ENCODE measurements around the gene WNT9A. TPM values are rescaled to one million over a fixed set of nuclear protein-coding genes. Genes with fewer than 3 reads are reported as not detected.
A peak's percentile ranks its signal among the peaks of the same experiment; 100 is the strongest.

The WNT9A gene
- total and polyA plus RNA-seq, 3 experiments from 2014 or later = 0.07 to 0.13 TPM; not detected in 1

DNA sequence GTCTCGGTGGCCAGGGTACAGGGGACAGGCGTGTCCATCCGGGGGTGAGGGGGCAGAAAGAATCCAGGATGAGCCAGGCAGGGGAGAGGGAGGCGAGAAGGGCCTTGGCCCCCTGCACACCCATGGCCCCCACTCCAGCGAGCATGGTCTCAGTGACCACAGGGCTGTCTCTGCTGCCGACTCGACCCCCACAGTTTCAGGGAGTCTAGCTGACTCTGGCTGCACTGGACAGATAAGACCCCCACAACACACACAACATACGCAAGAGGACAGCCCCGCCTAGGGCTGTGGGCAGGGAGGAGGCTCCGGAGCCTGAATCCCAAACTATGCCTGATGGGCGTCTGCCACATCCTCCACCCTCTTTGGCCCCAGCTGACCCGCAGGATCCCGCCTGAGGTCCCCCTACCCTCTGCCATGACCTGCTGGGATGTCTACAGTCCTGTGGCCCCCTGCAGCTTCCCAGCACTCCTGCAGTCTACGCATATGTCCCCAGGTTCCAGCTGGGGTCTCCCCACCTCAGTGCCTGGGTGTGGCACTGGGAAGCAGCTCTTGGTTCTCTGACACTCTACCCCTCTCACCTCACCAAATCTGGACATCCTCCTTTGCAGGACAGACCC lies 22.0 kb downstream of the WNT9A start:
- Histone ChIP-seq H3K4me1 (ENCODE audit: insufficient read depth, low read length) (no peaks in the 10 kb centered on the region), H3K4me3 (ENCODE audit: low read length) (no peak overlapping the region), H3K36me3 (ENCODE audit: insufficient read depth, low read length) (no peaks in the 10 kb centered on the region), H3K27ac (ENCODE audit: low read depth, low read length) (no peak overlapping the region), H3K27me3 (ENCODE audit: insufficient read depth, low read length, poor library complexity, severe bottlenecking) (no peaks in the 10 kb centered on the region), H3K9me3 (ENCODE audit: low read length) (no peaks in the 10 kb centered on the region)
- H3K27me3 Mint-ChIP-seq = no peaks in the 10 kb centered on the region
- H3K9me3 Mint-ChIP-seq = no peaks in the 10 kb centered on the region
- H3K4me3 Mint-ChIP-seq = no peak overlapping the region
- ChIA-PET POLR2A (no interaction called here), CTCF (interaction anchor here (1.5 kb wide), 1 partner anchor 28 kb away, joined by 3 read pairs; no protein-coding TSS in a partner anchor)
- no peaks in the 10 kb centered on the region for H3K4me1 Mint-ChIP-seq
- no peak overlapping the region for H3K27ac Mint-ChIP-seq
- no peak for DNase-seq
- no peaks in the 10 kb centered on the region for H3K36me3 Mint-ChIP-seq

DNA sequence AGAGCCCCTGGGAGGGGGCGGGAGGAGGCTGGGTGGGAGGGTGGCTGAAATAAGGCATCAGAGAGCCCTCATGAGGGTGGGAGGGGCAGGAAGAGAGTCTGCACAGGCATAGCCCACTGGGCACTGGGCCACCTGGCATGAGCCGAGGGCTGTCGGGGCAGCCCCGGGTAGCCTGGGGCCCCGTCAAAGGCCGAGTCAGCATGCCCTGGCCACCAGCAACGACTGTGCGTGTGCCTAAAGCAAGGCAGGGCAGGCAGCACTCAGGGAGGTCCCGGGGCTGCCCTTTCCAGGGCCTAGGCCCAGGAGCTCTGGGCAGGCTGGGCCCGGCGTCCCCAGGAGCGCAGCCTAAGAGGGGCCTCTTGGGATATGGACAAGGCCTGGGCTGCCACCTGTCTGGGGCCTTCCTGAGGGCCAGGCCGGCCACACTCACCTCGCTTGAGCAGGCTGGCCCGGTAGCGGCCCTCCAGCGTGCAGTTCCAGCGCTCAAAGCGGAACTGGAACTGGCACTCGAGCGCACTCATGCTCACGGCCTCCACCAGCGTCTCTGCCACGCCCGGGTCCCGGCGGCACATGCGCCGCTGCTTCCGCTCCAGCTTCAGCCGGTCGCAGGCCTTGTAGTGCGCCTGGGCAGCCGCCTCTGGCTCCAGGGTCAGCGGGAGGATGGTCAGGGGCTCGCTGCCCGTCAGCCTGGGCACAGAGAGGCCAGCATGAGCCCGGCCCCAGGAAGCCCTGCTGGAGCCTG lies 22.7 kb downstream of the WNT9A start:
- DNase-seq = no peak
- no peak overlapping the region for H3K4me3 Mint-ChIP-seq
- ChIA-PET CTCF (no interaction called here), POLR2A (no interaction called here)
- H3K27ac ChIP-seq (ENCODE audit: low read depth, low read length) = no peak overlapping the region
- no peaks in the 10 kb centered on the region for H3K9me3 Mint-ChIP-seq
- no peaks in the 10 kb centered on the region for H3K9me3 ChIP-seq (ENCODE audit: low read length)
- H3K4me3 ChIP-seq (ENCODE audit: low read length) = no peak overlapping the region
- H3K4me1 Mint-ChIP-seq = no peaks in the 10 kb centered on the region
- H3K27me3 ChIP-seq (ENCODE audit: insufficient read depth, low read length, poor library complexity, severe bottlenecking) = no peaks in the 10 kb centered on the region
- H3K36me3 Mint-ChIP-seq = no peaks in the 10 kb centered on the region
- no peaks in the 10 kb centered on the region for H3K27me3 Mint-ChIP-seq
- no peaks in the 10 kb centered on the region for H3K36me3 ChIP-seq (ENCODE audit: insufficient read depth, low read length)
- H3K4me1 ChIP-seq (ENCODE audit: insufficient read depth, low read length) = no peaks in the 10 kb centered on the region
- H3K27ac Mint-ChIP-seq = no peak overlapping the region

DNA sequence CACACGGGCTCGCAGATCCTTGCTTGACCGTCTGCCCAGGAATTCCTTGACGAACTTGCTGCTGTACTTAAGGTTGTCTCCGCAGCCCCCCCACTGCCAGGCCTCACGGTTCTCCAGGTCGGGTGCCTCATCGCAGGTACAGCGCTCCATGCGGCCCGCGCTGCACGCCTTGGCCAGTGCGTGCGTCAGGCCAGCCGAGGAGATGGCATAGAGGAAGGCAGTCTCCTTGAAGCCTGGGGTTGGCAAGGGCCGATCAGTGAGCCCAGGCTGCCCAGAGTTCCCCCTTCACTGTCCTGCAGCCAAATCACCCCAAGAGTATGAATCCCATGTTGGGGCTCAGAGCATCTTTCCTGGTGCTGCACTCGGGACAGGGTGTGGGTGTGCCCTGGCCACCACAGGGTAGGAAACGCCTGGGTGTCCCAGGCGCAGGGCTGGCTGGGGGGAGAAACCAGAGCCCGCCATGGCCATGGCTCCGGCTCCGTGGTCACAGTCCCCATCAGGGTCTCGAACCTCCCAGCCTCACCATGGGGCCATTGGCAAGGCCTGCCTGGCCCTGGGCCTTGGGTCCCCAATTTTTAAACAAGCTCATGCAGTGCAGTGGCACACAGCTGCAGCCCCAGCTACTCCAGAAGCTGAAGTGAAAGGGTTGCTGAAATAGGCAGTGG lies 23.4 kb downstream of the WNT9A start:
- no peaks in the 10 kb centered on the region for H3K27me3 Mint-ChIP-seq
- no peak overlapping the region for H3K27ac Mint-ChIP-seq
- H3K27ac ChIP-seq (ENCODE audit: low read depth, low read length) = no peak overlapping the region
- no peaks in the 10 kb centered on the region for H3K4me1 Mint-ChIP-seq
- H3K4me3 ChIP-seq (ENCODE audit: low read length) = no peak overlapping the region
- no peaks in the 10 kb centered on the region for H3K4me1 ChIP-seq (ENCODE audit: insufficient read depth, low read length)
- POLR2A ChIA-PET = no interaction called here
- H3K36me3 ChIP-seq (ENCODE audit: insufficient read depth, low read length) = no peaks in the 10 kb centered on the region
- CTCF ChIA-PET = no interaction called here
- H3K27me3 ChIP-seq (ENCODE audit: insufficient read depth, low read length, poor library complexity, severe bottlenecking) = no peaks in the 10 kb centered on the region
- H3K9me3 ChIP-seq (ENCODE audit: low read length) = no peaks in the 10 kb centered on the region
- H3K4me3 Mint-ChIP-seq = no peak overlapping the region
- H3K9me3 Mint-ChIP-seq = no peaks in the 10 kb centered on the region
- no peaks in the 10 kb centered on the region for H3K36me3 Mint-ChIP-seq
- no peak for DNase-seq

DNA sequence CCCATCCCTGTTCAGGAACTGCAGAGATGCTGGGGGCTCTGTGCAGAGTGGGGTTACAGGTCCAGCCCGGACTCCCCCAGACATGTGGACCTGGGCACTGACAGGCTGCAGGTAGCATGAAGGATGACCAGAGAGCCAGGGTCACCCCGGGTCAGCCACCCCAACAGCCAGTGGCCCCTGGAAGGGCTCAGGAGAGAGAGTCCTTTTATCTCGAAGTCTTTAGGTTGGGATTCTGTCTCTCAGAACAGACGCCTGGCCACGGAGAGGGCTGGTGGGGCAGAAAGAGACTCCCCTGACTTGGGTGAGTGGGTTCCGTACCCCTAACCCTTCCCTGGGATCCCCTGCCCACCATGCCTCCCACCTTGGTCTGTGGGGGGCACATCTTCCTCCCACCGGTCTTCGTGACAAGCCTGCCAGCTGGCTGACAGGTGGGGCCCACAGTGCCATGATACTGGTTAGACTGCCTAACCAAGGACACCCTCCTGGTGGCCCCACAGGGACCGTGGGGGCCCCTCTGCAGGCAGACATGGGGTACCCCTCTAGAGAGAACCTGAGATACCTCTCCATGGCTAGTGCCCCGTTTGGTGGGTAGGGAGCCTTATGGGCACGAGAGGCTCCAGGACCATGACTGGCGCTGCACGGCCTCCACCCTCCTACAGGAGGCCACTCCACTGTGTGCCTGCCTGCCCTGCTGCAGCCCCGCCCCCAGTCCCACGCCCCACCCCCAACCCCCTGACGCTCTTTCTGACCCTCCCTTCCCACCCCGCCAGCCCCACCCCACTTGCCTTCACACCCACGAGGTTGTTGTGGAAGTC lies 24.2 kb downstream of the WNT9A start:
- Mint-ChIP-seq H3K4me3 (no peak overlapping the region), H3K27ac (peak overlapping the region in 1 of 8 donors; percentile 63), H3K9me3 (no peaks in the 10 kb centered on the region), H3K4me1 (no peaks in the 10 kb centered on the region), H3K27me3 (no peaks in the 10 kb centered on the region), H3K36me3 (no peaks in the 10 kb centered on the region)
- CTCF ChIA-PET = no interaction called here
- Histone ChIP-seq H3K27me3 (ENCODE audit: insufficient read depth, low read length, poor library complexity, severe bottlenecking) (no peaks in the 10 kb centered on the region), H3K27ac (ENCODE audit: low read depth, low read length) (no peak overlapping the region), H3K4me1 (ENCODE audit: insufficient read depth, low read length) (no peaks in the 10 kb centered on the region), H3K4me3 (ENCODE audit: low read length) (no peak overlapping the region), H3K9me3 (ENCODE audit: low read length) (no peaks in the 10 kb centered on the region), H3K36me3 (ENCODE audit: insufficient read depth, low read length) (no peaks in the 10 kb centered on the region)
- POLR2A ChIA-PET = no interaction called here
- DNase-seq = no peak

DNA sequence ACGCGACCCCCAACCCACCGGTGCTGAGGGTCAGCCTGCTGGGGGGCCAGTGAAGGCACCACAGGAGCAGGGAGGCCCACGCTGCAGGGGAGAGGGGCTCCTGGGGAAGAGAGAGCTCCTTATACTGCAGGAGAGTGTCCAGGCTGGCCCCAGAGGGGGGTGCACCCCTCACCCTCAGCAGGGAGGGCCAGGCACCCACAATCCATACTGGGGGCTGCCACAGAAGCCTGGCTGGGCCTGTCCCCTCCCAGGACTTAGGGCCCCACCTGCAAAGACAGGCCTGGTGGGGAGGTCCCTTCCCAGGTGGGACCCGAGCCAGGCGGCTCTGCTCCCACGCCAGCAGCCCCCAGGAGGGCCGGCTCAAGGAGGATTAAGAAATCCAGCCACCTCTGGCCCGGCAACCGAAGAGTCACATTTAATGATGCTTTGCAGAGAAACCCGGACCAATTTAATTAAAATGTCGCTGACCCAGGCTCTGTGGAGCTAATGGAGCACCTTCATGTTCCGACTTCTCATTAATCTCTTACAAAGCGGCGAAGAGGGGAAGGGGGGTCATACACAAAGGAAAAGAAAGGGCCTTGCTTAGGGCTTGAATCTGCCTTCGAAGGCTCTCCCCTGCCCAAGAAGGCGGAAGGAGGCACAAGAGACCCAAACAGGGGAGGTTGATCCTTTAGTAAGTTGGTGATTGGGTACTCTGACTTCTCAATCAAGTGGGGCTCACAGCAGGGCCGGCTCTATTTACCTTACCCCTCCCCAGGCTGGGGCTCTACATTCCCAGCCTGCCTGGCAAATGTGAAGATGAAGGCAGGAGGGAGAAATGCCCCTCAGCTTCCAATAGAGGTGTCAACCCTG lies 25.0 kb downstream of the WNT9A start:
- H3K4me3 Mint-ChIP-seq = no peak overlapping the region
- no peaks in the 10 kb centered on the region for H3K4me1 Mint-ChIP-seq
- POLR2A ChIA-PET = no interaction called here
- no peak overlapping the region for H3K27ac Mint-ChIP-seq
- no peaks in the 10 kb centered on the region for H3K27me3 Mint-ChIP-seq
- no peaks in the 10 kb centered on the region for H3K9me3 ChIP-seq (ENCODE audit: low read length)
- no peak for DNase-seq
- H3K4me1 ChIP-seq (ENCODE audit: insufficient read depth, low read length) = no peaks in the 10 kb centered on the region
- H3K36me3 ChIP-seq (ENCODE audit: insufficient read depth, low read length) = no peaks in the 10 kb centered on the region
- CTCF ChIA-PET = no interaction called here
- H3K27me3 ChIP-seq (ENCODE audit: insufficient read depth, low read length, poor library complexity, severe bottlenecking) = no peaks in the 10 kb centered on the region
- no peak overlapping the region for H3K4me3 ChIP-seq (ENCODE audit: low read length)
- no peaks in the 10 kb centered on the region for H3K9me3 Mint-ChIP-seq
- H3K27ac ChIP-seq (ENCODE audit: low read depth, low read length) = no peak overlapping the region
- no peaks in the 10 kb centered on the region for H3K36me3 Mint-ChIP-seq

DNA sequence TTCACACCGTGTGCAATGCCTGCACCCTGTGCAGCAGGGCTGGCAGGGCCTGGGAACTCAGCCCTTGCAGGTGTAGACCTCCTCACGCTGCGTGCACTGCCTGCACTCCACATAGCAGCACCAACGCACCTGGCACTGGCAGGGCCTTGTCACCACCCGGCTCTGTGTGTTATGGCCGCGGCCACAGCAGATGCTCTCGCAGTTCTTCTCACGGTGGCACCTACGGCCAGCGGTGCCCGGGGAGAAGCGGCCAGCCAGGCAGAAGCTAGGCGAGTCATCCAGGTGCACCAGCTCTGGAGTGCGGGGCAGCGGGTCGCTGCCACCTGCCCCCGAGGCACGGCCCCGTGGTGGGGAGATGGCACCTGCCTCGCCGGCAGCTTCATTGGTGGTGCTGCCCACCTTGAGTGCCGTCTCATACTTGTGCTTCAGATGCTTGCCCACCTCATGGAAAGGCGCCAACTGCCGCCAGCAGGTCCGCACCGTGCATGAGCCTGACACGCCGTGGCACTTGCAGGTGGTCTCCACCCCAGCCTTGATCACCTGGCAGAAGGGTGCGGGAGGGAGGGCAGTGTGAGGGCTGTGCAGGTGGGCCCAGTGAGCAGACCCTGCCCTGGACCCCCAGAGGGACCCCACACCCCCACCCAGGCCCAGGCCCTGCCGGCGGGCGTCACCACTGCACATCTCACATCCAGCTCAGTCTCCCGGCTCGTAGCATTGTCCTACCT lies 26.1 kb downstream of the WNT9A start:
- no peak overlapping the region for H3K4me3 ChIP-seq (ENCODE audit: low read length)
- DNase-seq = no peak
- POLR2A ChIA-PET = no interaction called here
- H3K4me1 ChIP-seq (ENCODE audit: insufficient read depth, low read length) = no peaks in the 10 kb centered on the region
- CTCF ChIA-PET = no interaction called here
- no peaks in the 10 kb centered on the region for H3K27me3 ChIP-seq (ENCODE audit: insufficient read depth, low read length, poor library complexity, severe bottlenecking)
- H3K9me3 ChIP-seq (ENCODE audit: low read length) = no peaks in the 10 kb centered on the region
- H3K36me3 Mint-ChIP-seq = no peaks in the 10 kb centered on the region
- H3K27me3 Mint-ChIP-seq = no peaks in the 10 kb centered on the region
- peaks cover 0 to 2% (median 0%) of the 10 kb centered on the region in 3 donors for H3K4me1 Mint-ChIP-seq
- no peaks in the 10 kb centered on the region for H3K9me3 Mint-ChIP-seq
- H3K36me3 ChIP-seq (ENCODE audit: insufficient read depth, low read length) = no peaks in the 10 kb centered on the region
- no peak overlapping the region for H3K27ac ChIP-seq (ENCODE audit: low read depth, low read length)
- H3K27ac Mint-ChIP-seq = no peak overlapping the region
- H3K4me3 Mint-ChIP-seq = no peak overlapping the region

DNA sequence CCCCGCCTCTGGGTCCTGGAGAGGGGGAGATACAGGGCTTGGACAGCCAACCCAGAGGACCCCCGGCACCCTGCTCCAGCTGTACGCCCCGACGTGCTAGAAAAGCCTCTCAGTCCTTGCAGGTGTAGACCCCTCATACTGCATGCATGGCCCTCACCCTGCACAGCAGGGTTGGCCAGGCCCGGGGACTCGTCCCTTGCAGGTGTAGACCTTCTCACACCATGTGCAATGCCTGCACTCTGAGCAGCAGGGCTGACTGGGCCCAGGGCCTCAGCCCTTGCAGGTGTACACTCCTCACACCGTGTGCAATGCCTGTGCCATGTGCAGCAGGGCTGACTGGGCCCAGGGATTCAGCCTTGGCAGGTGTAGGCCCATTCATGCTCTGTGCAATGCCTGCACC lies 26.8 kb downstream of the WNT9A start:
- no peak for DNase-seq
- H3K36me3 Mint-ChIP-seq = no peaks in the 10 kb centered on the region
- Histone ChIP-seq H3K27ac (ENCODE audit: low read depth, low read length) (no peak overlapping the region), H3K27me3 (ENCODE audit: insufficient read depth, low read length, poor library complexity, severe bottlenecking) (no peaks in the 10 kb centered on the region), H3K9me3 (ENCODE audit: low read length) (no peaks in the 10 kb centered on the region), H3K36me3 (ENCODE audit: insufficient read depth, low read length) (no peaks in the 10 kb centered on the region), H3K4me1 (ENCODE audit: insufficient read depth, low read length) (no peaks in the 10 kb centered on the region), H3K4me3 (ENCODE audit: low read length) (no peak overlapping the region)
- peaks cover 0 to 2% (median 0%) of the 10 kb centered on the region in 3 donors for H3K4me1 Mint-ChIP-seq
- no peak overlapping the region for H3K4me3 Mint-ChIP-seq
- ChIA-PET POLR2A (no interaction called here), CTCF (no interaction called here)
- no peaks in the 10 kb centered on the region for H3K9me3 Mint-ChIP-seq
- no peaks in the 10 kb centered on the region for H3K27me3 Mint-ChIP-seq
- no peak overlapping the region for H3K27ac Mint-ChIP-seq
